SIG-M5 treated with dmso at 0.1 percent for 504 hours (cell line): Measurements from ENCODE around the gene PLCXD1.
"Not testable (repeated sequence)": the region's sequence is repeated elsewhere in the genome, so short reads cannot be mapped to it uniquely, and the experiment has no call there.

ENCODE experiments used
- DNase-seq: peaks from one replicate; lab custom pipeline; 2025; ENCODE audit not compliant: unreplicated experiment; lab: John Stamatoyannopoulos, UW

The PLCXD1 gene

GRCh38 chrX:291411-291901 lies 10.3 kb downstream of the PLCXD1 start:
- DNase-seq = no peak

- DNase-seq = no peak
Measured at GRCh38 chrX:292900-293897, 12.0 kb downstream of the PLCXD1 start.

- no peak for DNase-seq
Measured at GRCh38 chrX:295136-295535, 14.0 kb downstream of the PLCXD1 start.

- no peak for DNase-seq
Measured at GRCh38 chrX:298993-299392, 17.8 kb downstream of the PLCXD1 start.

GRCh38 chrX:300334-300733 lies 19.2 kb downstream of the PLCXD1 start:
- DNase-seq = no peak

GRCh38 chrX:302975-303374 lies 21.8 kb downstream of the PLCXD1 start:
- DNase-seq = no peak

GRCh38 chrX:305781-306613 lies 24.8 kb downstream of the PLCXD1 start:
- not testable (repeated sequence) for DNase-seq

GRCh38 chrX:306614-307251 lies 25.6 kb downstream of the PLCXD1 start:
- DNase-seq = not testable (repeated sequence)

GRCh38 chrX:307261-308111 lies 26.3 kb downstream of the PLCXD1 start:
- DNase-seq = no peak

GRCh38 chrX:308821-309520 lies 27.8 kb downstream of the PLCXD1 start:
- no peak for DNase-seq

GRCh38 chrX:310621-311155 lies 29.5 kb downstream of the PLCXD1 start:
- DNase-seq = no peak

GRCh38 chrX:311156-312129 lies 30.3 kb downstream of the PLCXD1 start:
- no peak for DNase-seq

- no peak for DNase-seq
Measured at GRCh38 chrX:312621-313331, 31.6 kb downstream of the PLCXD1 start.

GRCh38 chrX:313546-313945 lies 32.4 kb downstream of the PLCXD1 start:
- DNase-seq = no peak

GRCh38 chrX:314049-314448 lies 32.9 kb downstream of the PLCXD1 start:
- no peak for DNase-seq

GRCh38 chrX:314781-315595 lies 33.8 kb downstream of the PLCXD1 start:
- DNase-seq = no peak
